ENCODE results near the gene LIG1. TPM values are rescaled to one million over a fixed set of nuclear protein-coding genes. Genes with fewer than 3 reads are reported as not detected.

The LIG1 gene
- total RNA-seq, 1 experiment from 2014 or later = 204 TPM

- POLR2A ChIA-PET (ENCODE audit: low non-redundant PET) = no interaction called here
- no TSS peak for BruUV-seq (replicated peaks)
- peaks cover 72% of the 10 kb centered on the region for H3K36me3 ChIP-seq (ENCODE audit: insufficient read depth, low read length, poor library complexity, severe bottlenecking)
Observed at GRCh38 chr19:48122421-48122820, 47.7 kb downstream of the LIG1 start.

GRCh38 chr19:48121909-48122371, 48.2 kb downstream of the LIG1 start:
- TF ChIP-seq EZH2 (IDR thresholded peaks at IDR 0.05; ENCODE audit: borderline replicate concordance, low read depth, low read length, poor library complexity, severe bottlenecking) (no peak), CTCF (conservative IDR thresholded peaks at IDR 0.05; ENCODE audit: low read depth, low read length) (no peak)
- Histone ChIP-seq H3K4me1 (ENCODE audit: insufficient read depth, low read length, poor library complexity, severe bottlenecking) (no peaks in the 10 kb centered on the region), H3K4me3 (ENCODE audit: low read depth, low read length, poor library complexity, severe bottlenecking) (no peak overlapping the region), H3K9me3 (ENCODE audit: low read depth, low read length, poor library complexity, severe bottlenecking) (no peaks in the 10 kb centered on the region), H3K27ac (ENCODE audit: low read depth, low read length, poor library complexity, severe bottlenecking) (no peak overlapping the region), H3K36me3 (ENCODE audit: insufficient read depth, low read length, poor library complexity, severe bottlenecking) (peaks cover 70% of the 10 kb centered on the region), H3K27me3 (replicated peaks; ENCODE audit: insufficient read depth, low read depth, low read length, poor library complexity) (no peaks in the 10 kb centered on the region)
- peak; percentile 55 for DNase-seq (ENCODE audit: low spot score)
- no TSS peak for BruUV-seq (replicated peaks)
- ChIA-PET POLR2A (ENCODE audit: low non-redundant PET) (no interaction called here), CTCF (interaction anchor here (1.3 kb wide), 1 partner anchor 159 kb away, joined by 4 read pairs; no protein-coding TSS in a partner anchor)
- intact Hi-C loops (cut with micrococcal nuclease; ENCODE audit: unreplicated experiment) = no loop called here

More at GRCh38 chr19:48122421-48122820, 47.7 kb downstream of the LIG1 start:
- Histone ChIP-seq H3K4me1 (ENCODE audit: insufficient read depth, low read length, poor library complexity, severe bottlenecking) (no peaks in the 10 kb centered on the region), H3K9me3 (ENCODE audit: low read depth, low read length, poor library complexity, severe bottlenecking) (no peaks in the 10 kb centered on the region), H3K4me3 (ENCODE audit: low read depth, low read length, poor library complexity, severe bottlenecking) (no peak overlapping the region), H3K27ac (ENCODE audit: low read depth, low read length, poor library complexity, severe bottlenecking) (no peak overlapping the region), H3K27me3 (replicated peaks; ENCODE audit: insufficient read depth, low read depth, low read length, poor library complexity) (no peaks in the 10 kb centered on the region)
- DNase-seq (ENCODE audit: low spot score) = no peak
- intact Hi-C loops (cut with micrococcal nuclease; ENCODE audit: unreplicated experiment) = no loop called here
- no peak for TF ChIP-seq CTCF (conservative IDR thresholded peaks at IDR 0.05; ENCODE audit: low read depth, low read length)
- TF ChIP-seq EZH2 (IDR thresholded peaks at IDR 0.05; ENCODE audit: borderline replicate concordance, low read depth, low read length, poor library complexity, severe bottlenecking) = no peak
- CTCF ChIA-PET = interaction anchor here (1.3 kb wide), 1 partner anchor 159 kb away, joined by 4 read pairs; no protein-coding TSS in a partner anchor

DNA sequence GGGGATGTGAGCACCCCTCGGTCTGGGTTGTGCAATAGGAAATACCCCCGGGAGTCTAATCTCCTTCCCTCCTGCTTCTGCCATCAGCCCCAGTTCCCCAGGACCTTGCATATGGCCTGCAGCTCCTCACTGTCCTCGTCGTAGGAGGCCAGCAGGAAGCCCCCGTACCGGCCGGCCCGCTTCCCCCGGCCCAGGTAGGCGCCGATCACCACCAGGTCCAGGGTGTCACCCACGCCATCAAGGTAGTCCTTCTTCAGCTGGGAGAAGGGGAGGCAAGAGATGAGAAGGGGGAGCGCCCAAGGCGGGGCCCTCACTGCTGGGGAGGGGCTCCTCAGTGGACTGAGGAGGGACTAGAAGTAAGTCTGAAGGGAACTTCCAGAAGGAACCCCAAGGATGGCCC, 49.1 kb downstream of the LIG1 start:
- peak overlapping the region; percentile 30 for H3K27ac ChIP-seq (ENCODE audit: low read depth, low read length, poor library complexity, severe bottlenecking)
- ChIA-PET POLR2A (ENCODE audit: low non-redundant PET) (no interaction called here), CTCF (no interaction called here)
- H3K9me3 ChIP-seq (ENCODE audit: low read depth, low read length, poor library complexity, severe bottlenecking) = no peaks in the 10 kb centered on the region
- H3K36me3 ChIP-seq (ENCODE audit: insufficient read depth, low read length, poor library complexity, severe bottlenecking) = peaks cover 68% of the 10 kb centered on the region
- H3K4me3 ChIP-seq (ENCODE audit: low read depth, low read length, poor library complexity, severe bottlenecking) = no peak overlapping the region
- no peak for DNase-seq (ENCODE audit: low spot score)
- TF ChIP-seq EZH2 (IDR thresholded peaks at IDR 0.05; ENCODE audit: borderline replicate concordance, low read depth, low read length, poor library complexity, severe bottlenecking) (no peak), CTCF (conservative IDR thresholded peaks at IDR 0.05; ENCODE audit: low read depth, low read length) (no peak)
- BruUV-seq (replicated peaks) = no TSS peak
- no peaks in the 10 kb centered on the region for H3K27me3 ChIP-seq (replicated peaks; ENCODE audit: insufficient read depth, low read depth, low read length, poor library complexity)
- intact Hi-C loops (cut with micrococcal nuclease; ENCODE audit: unreplicated experiment) = no loop called here
- H3K4me1 ChIP-seq (ENCODE audit: insufficient read depth, low read length, poor library complexity, severe bottlenecking) = no peaks in the 10 kb centered on the region

Data from A673 (cell line).